GM23248 (cell line): ENCODE results near the gene USP32. TPM values are rescaled to one million over a fixed set of nuclear protein-coding genes. Genes with fewer than 3 reads are reported as not detected.

Experiments
- DNase-seq: peaks from one replicate; pipeline ENCODE4 v3.0.0-alpha.2; 2015
- H2AFZ ChIP-seq: fragments of 200-600 bp; sonication (generic); 2 replicates; pipeline ENCODE4 v1.6.1; 2016; ENCODE audit warnings: antibody characterized with exemption
- H3F3A ChIP-seq: fragments of 200-600 bp; sonication (generic); 2 replicates; pipeline ENCODE4 v1.6.1; 2016; ENCODE audit warnings: mild to moderate bottlenecking, antibody characterized with exemption, mixed run types; ENCODE audit not compliant: insufficient read depth
- H3K27ac ChIP-seq: fragments of 200-600 bp; sonication (generic); 2 replicates; pipeline ENCODE4 v1.5.1; 2016; ENCODE audit warnings: mild to moderate bottlenecking
- H3K27me3 ChIP-seq: fragments of 200-600 bp; sonication (generic); replicated peaks from 2 replicates; pipeline ENCODE4 v1.6.1; 2016; ENCODE audit warnings: mild to moderate bottlenecking; ENCODE audit not compliant: insufficient read depth
- H3K36me3 ChIP-seq: fragments of 200-600 bp; sonication (generic); 2 replicates; pipeline ENCODE4 v1.6.1; 2016; ENCODE audit warnings: low read depth, mild to moderate bottlenecking
- H3K4me1 ChIP-seq: fragments of 200-600 bp; sonication (generic); 2 replicates; pipeline ENCODE4 v1.6.1; 2016; ENCODE audit warnings: mild to moderate bottlenecking; ENCODE audit not compliant: insufficient read depth
- H3K4me2 ChIP-seq: fragments of 200-600 bp; sonication (generic); one replicate; pipeline ENCODE4 v1.6.1; 2016; ENCODE audit warnings: mild to moderate bottlenecking; ENCODE audit not compliant: unreplicated experiment
- H3K4me3 ChIP-seq: fragments of 200-600 bp; sonication (generic); 2 replicates; pipeline ENCODE4 v1.5.1; 2016; ENCODE audit warnings: mild to moderate bottlenecking
- H3K79me2 ChIP-seq: fragments of 200-600 bp; sonication (generic); 2 replicates; pipeline ENCODE4 v1.6.1; 2016; ENCODE audit warnings: mild to moderate bottlenecking; ENCODE audit not compliant: insufficient read depth
- H3K9ac ChIP-seq: fragments of 200-600 bp; sonication (generic); 2 replicates; pipeline ENCODE4 v1.6.1; 2016; ENCODE audit warnings: mild to moderate bottlenecking
- H3K9me2 ChIP-seq: fragments of 200-600 bp; sonication (generic); 2 replicates; pipeline ENCODE4 v1.6.1; 2016; ENCODE audit warnings: mixed run types, mild to moderate bottlenecking, moderate library complexity; ENCODE audit not compliant: insufficient read depth
- H3K9me3 ChIP-seq: fragments of 200-600 bp; sonication (generic); one replicate; pipeline ENCODE4 v1.6.1; 2017; ENCODE audit warnings: low read depth
- H4K20me1 ChIP-seq: fragments of 200-600 bp; sonication (generic); 2 replicates; pipeline ENCODE4 v1.6.0; 2016; ENCODE audit not compliant: insufficient read depth
- EZH2 ChIP-seq: fragments of 200-600 bp; sonication (generic); IDR thresholded peaks from 2 replicates; pipeline ENCODE4 v1.6.1; 2018; ENCODE audit warnings: antibody characterized with exemption, mild to moderate bottlenecking; ENCODE audit not compliant: insufficient read depth, poor library complexity, severe bottlenecking
- EZH2phosphoT487 ChIP-seq: fragments of 200-600 bp; sonication (generic); IDR thresholded peaks from 2 replicates; pipeline ENCODE4 v1.6.1; 2018; ENCODE audit warnings: antibody characterized with exemption, moderate library complexity, mild to moderate bottlenecking, low read depth; ENCODE audit not compliant: insufficient read depth
- WGBS, 2 experiments: methylation state at CpG; one replicate each; pipeline ENCODE4 v1.1.6; 2015 to 2017; ENCODE audit warnings: low lambda C conversion rate in 2 of 2, low coverage in 1 of 2; ENCODE audit errors: missing lambda C conversion rate in 2 of 2; 5-methylcytosine and 5-hydroxymethylcytosine counted together
- in situ Hi-C: fragments of 300-500 bp; cut with MboI; formaldehyde crosslinking; loops from 2 replicates; pipeline ENCODE4 v1.15.0; 2020
- polyA plus RNA-seq: library from polyadenylated mRNA; unstranded; fragments of >200 nt; fragmentation: Nextera tagmentation; extraction: Ambion mirVana; gene quantifications from 2 replicates; pipeline ENCODE4 v1.2.1, GENCODE V29; 2016
- total RNA-seq: library from RNA; depleted of rRNA; stranded (reverse); fragments of >200 nt; shearing (Covaris generic); gene quantifications from 2 replicates; pipeline ENCODE4 v1.2.3, GENCODE V29; 2014

Gene USP32
- total and polyA plus RNA-seq, 2 experiments from 2014 or later, result 14.0 to 33.9 TPM

- no peak overlapping the region for H3K4me3 ChIP-seq
- H3K27me3 ChIP-seq, result no peaks in the 10 kb centered on the region
- DNase-seq, result no peak
- H3K79me2 ChIP-seq, result no peaks in the 10 kb centered on the region
- WGBS, 2 experiments, result 35 to 41% methylated on average over 14 to 17 of the region's 17 CpGs
- no peaks in the 10 kb centered on the region for H3K36me3 ChIP-seq
- TF ChIP-seq EZH2phosphoT487 (no peak), EZH2 (no peak)
- H3K9me2 ChIP-seq, result no peaks in the 10 kb centered on the region
- no peak overlapping the region for H3K4me2 ChIP-seq
- H3K9me3 ChIP-seq, result no peaks in the 10 kb centered on the region
- H3K9ac ChIP-seq, result no peak overlapping the region
- H3F3A ChIP-seq, result no peaks in the 10 kb centered on the region
- in situ Hi-C loops, result no loop called here
- no peak overlapping the region for H2AFZ ChIP-seq
- H3K4me1 ChIP-seq, result no peaks in the 10 kb centered on the region
- no peak overlapping the region for H3K27ac ChIP-seq
- H4K20me1 ChIP-seq, result no peaks in the 10 kb centered on the region
Measured at GRCh38 chr17:60161598-60162330, 230.2 kb downstream of the USP32 start.

- Histone ChIP-seq H2AFZ (no peak overlapping the region), H4K20me1 (no peaks in the 10 kb centered on the region), H3K9me3 (no peaks in the 10 kb centered on the region), H3K4me2 (no peak overlapping the region), H3K9me2 (no peaks in the 10 kb centered on the region), H3K27ac (no peak overlapping the region), H3K36me3 (no peaks in the 10 kb centered on the region), H3K4me1 (no peaks in the 10 kb centered on the region), H3K79me2 (no peaks in the 10 kb centered on the region), H3F3A (no peaks in the 10 kb centered on the region), H3K4me3 (no peak overlapping the region), H3K9ac (no peak overlapping the region), H3K27me3 (no peaks in the 10 kb centered on the region)
- in situ Hi-C loops, result no loop called here
- no peak for DNase-seq
- TF ChIP-seq EZH2phosphoT487, result no peak
- no peak for TF ChIP-seq EZH2
- WGBS, 2 experiments, result 64 to 68% methylated on average over 6 to 10 of the region's 10 CpGs
Measured at GRCh38 chr17:60160829-60161501, 231.0 kb downstream of the USP32 start.

- Histone ChIP-seq H3K9me3 (no peaks in the 10 kb centered on the region), H3K9me2 (no peaks in the 10 kb centered on the region), H3K9ac (no peak overlapping the region), H3F3A (peaks cover under 1% of the 10 kb centered on the region; the same call in 1 of the 2 replicates), H3K36me3 (no peaks in the 10 kb centered on the region), H3K4me3 (no peak overlapping the region), H3K4me2 (no peak overlapping the region), H3K27ac (no peak overlapping the region), H3K4me1 (peaks cover 5% of the 10 kb centered on the region; the same call in 1 of the 2 replicates), H3K79me2 (no peaks in the 10 kb centered on the region), H3K27me3 (no peaks in the 10 kb centered on the region), H4K20me1 (no peaks in the 10 kb centered on the region), H2AFZ (no peak overlapping the region)
- 68 to 71% methylated on average over 6 of the region's 6 CpGs for WGBS, 2 experiments
- no peak for DNase-seq
- in situ Hi-C loops, result no loop called here
- TF ChIP-seq EZH2phosphoT487 (no peak), EZH2 (no peak)
Measured at GRCh38 chr17:60159479-60159866, 232.5 kb downstream of the USP32 start.

- H3K4me2 ChIP-seq, result no peak overlapping the region
- peak; percentile 58 for DNase-seq
- no peak overlapping the region for H3K9ac ChIP-seq
- in situ Hi-C loops, result no loop called here
- H3F3A ChIP-seq, result peaks cover 3% of the 10 kb centered on the region; the same call in 1 of the 2 replicates
- TF ChIP-seq EZH2 (no peak), EZH2phosphoT487 (no peak)
- H3K4me1 ChIP-seq, result peaks cover 7% of the 10 kb centered on the region; the same call in 1 of the 2 replicates
- H3K27ac ChIP-seq, result no peak overlapping the region
- 48 to 50% methylated on average over 19 of the region's 19 CpGs for WGBS, 2 experiments
- H3K4me3 ChIP-seq, result no peak overlapping the region
- H4K20me1 ChIP-seq, result no peaks in the 10 kb centered on the region
- H3K9me3 ChIP-seq, result no peaks in the 10 kb centered on the region
- no peaks in the 10 kb centered on the region for H3K36me3 ChIP-seq
- H3K79me2 ChIP-seq, result no peaks in the 10 kb centered on the region
- H3K9me2 ChIP-seq, result no peaks in the 10 kb centered on the region
- no peaks in the 10 kb centered on the region for H3K27me3 ChIP-seq
- no peak overlapping the region for H2AFZ ChIP-seq
Measured at GRCh38 chr17:60158751-60159478, 233.0 kb downstream of the USP32 start.
